Measurements from ENCODE around the gene SAYSD1.

Gene SAYSD1

GRCh38 chr6:39078695-39079094 lies 36.3 kb downstream of the SAYSD1 start:
- DNase-seq, result no peak

- no peak for DNase-seq
Measured at GRCh38 chr6:39077882-39078594, 36.9 kb downstream of the SAYSD1 start.

- DNase-seq, result no peak
Measured at GRCh38 chr6:39076623-39077535, 38.1 kb downstream of the SAYSD1 start.

- no peak for DNase-seq
Measured at GRCh38 chr6:39075807-39076622, 39.0 kb downstream of the SAYSD1 start.

GRCh38 chr6:39075010-39075686 lies 39.8 kb downstream of the SAYSD1 start:
- no peak for DNase-seq

GRCh38 chr6:39074486-39074885 lies 40.5 kb downstream of the SAYSD1 start:
- no peak for DNase-seq

GRCh38 chr6:39073471-39074355 lies 41.3 kb downstream of the SAYSD1 start:
- DNase-seq, result no peak

- DNase-seq, result no peak
Measured at GRCh38 chr6:39072830-39073229, 42.2 kb downstream of the SAYSD1 start.

GRCh38 chr6:39068391-39068790 lies 46.6 kb downstream of the SAYSD1 start:
- no peak for DNase-seq

- DNase-seq, result no peak
Measured at GRCh38 chr6:39065561-39065960, 49.4 kb downstream of the SAYSD1 start.

- no peak for DNase-seq
Measured at GRCh38 chr6:39063526-39063925, 51.5 kb downstream of the SAYSD1 start.

- DNase-seq, result no peak
Measured at GRCh38 chr6:39062014-39062740, 52.8 kb downstream of the SAYSD1 start.

GRCh38 chr6:39061588-39061987 lies 53.4 kb downstream of the SAYSD1 start:
- no peak for DNase-seq

- no peak for DNase-seq
Measured at GRCh38 chr6:39061182-39061581, 53.8 kb downstream of the SAYSD1 start.

- DNase-seq, result no peak
Measured at GRCh38 chr6:39060467-39061160, 54.4 kb downstream of the SAYSD1 start.

- no peak for DNase-seq
Measured at GRCh38 chr6:39059496-39060310, 55.3 kb downstream of the SAYSD1 start.

GRCh38 chr6:39058471-39059147 lies 56.4 kb downstream of the SAYSD1 start:
- no peak for DNase-seq

Measured in effector CD4-positive, alpha-beta T cell (primary cell).